ENCODE data around the gene PDZRN3. TPM values are rescaled to one million over a fixed set of nuclear protein-coding genes. Genes with fewer than 3 reads are reported as not detected.

PDZRN3 gene
- total and polyA plus RNA-seq, 4 donors, result 0.69 to 1.8 (median 0.92) TPM

DNA sequence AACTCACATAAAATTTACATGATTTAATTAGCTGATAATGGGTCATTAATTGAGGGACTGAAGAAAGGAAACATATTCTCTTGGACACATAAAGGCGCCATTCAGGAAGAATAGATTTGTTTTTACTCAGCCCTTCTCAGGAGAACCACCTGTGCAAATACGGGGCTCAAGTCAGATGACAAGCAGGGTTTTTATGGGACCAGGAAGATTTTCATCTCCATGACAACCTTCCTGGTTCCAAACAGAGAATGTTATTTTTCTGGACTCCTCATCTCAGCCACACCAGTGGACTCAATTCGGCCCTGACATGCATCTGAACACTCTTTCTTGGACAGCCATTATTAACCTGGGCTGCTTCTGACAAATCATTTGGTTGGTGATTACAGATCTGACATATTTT is 120.5 kb downstream of the PDZRN3 start:
- Histone ChIP-seq H3K4me3 (ENCODE audit: low read depth in 1 of 3, low read length in 3 of 3) (no peak overlapping the region), H3K9ac (ENCODE audit: low read depth in 1 of 2, low read length in 2 of 2) (no peak overlapping the region), H3K27ac (ENCODE audit: low read depth in 1 of 2, low read length in 2 of 2) (no peak overlapping the region), H3K4me1 (ENCODE audit: control insufficient read depth in 4 of 4, insufficient read depth in 4 of 4, low read length in 3 of 4) (peaks cover 0 to 3% (median 0%) of the 10 kb centered on the region in 4 donors), H3K9me3 (ENCODE audit: control insufficient read depth in 4 of 4, low read length in 3 of 4) (no peaks in the 10 kb centered on the region), H3K36me3 (ENCODE audit: control insufficient read depth in 4 of 4, insufficient read depth in 3 of 4, low read depth in 1 of 4, low read length in 3 of 4) (no peaks in the 10 kb centered on the region), H3K27me3 (ENCODE audit: control insufficient read depth in 4 of 4, insufficient read depth in 4 of 4, low read length in 3 of 4) (no peaks in the 10 kb centered on the region)
- WGBS, result 78% methylated on average over 3 of the region's 3 CpGs
- TF ChIP-seq RXRA (IDR thresholded peaks at IDR 0.05), result no peak
- TF ChIP-seq, protein P1, sequence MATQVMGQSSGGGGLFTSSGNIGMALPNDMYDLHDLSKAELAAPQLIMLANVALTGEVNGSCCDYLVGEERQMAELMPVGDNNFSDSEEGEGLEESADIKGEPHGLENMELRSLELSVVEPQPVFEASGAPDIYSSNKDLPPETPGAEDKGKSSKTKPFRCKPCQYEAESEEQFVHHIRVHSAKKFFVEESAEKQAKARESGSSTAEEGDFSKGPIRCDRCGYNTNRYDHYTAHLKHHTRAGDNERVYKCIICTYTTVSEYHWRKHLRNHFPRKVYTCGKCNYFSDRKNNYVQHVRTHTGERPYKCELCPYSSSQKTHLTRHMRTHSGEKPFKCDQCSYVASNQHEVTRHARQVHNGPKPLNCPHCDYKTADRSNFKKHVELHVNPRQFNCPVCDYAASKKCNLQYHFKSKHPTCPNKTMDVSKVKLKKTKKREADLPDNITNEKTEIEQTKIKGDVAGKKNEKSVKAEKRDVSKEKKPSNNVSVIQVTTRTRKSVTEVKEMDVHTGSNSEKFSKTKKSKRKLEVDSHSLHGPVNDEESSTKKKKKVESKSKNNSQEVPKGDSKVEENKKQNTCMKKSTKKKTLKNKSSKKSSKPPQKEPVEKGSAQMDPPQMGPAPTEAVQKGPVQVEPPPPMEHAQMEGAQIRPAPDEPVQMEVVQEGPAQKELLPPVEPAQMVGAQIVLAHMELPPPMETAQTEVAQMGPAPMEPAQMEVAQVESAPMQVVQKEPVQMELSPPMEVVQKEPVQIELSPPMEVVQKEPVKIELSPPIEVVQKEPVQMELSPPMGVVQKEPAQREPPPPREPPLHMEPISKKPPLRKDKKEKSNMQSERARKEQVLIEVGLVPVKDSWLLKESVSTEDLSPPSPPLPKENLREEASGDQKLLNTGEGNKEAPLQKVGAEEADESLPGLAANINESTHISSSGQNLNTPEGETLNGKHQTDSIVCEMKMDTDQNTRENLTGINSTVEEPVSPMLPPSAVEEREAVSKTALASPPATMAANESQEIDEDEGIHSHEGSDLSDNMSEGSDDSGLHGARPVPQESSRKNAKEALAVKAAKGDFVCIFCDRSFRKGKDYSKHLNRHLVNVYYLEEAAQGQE (IDR thresholded peaks at IDR 0.05), result no peak
- TF ChIP-seq, protein P2, sequence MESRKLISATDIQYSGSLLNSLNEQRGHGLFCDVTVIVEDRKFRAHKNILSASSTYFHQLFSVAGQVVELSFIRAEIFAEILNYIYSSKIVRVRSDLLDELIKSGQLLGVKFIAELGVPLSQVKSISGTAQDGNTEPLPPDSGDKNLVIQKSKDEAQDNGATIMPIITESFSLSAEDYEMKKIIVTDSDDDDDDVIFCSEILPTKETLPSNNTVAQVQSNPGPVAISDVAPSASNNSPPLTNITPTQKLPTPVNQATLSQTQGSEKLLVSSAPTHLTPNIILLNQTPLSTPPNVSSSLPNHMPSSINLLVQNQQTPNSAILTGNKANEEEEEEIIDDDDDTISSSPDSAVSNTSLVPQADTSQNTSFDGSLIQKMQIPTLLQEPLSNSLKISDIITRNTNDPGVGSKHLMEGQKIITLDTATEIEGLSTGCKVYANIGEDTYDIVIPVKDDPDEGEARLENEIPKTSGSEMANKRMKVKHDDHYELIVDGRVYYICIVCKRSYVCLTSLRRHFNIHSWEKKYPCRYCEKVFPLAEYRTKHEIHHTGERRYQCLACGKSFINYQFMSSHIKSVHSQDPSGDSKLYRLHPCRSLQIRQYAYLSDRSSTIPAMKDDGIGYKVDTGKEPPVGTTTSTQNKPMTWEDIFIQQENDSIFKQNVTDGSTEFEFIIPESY (IDR thresholded peaks at IDR 0.05), result no peak
- TF ChIP-seq FOXA1 (IDR thresholded peaks at IDR 0.05), result no peak
- TF ChIP-seq, protein P3, sequence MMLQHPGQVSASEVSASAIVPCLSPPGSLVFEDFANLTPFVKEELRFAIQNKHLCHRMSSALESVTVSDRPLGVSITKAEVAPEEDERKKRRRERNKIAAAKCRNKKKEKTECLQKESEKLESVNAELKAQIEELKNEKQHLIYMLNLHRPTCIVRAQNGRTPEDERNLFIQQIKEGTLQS (IDR thresholded peaks at IDR 0.05), result no peak
- no peak for TF ChIP-seq YY1 (IDR thresholded peaks at IDR 0.05)
- TF ChIP-seq, protein P4, sequence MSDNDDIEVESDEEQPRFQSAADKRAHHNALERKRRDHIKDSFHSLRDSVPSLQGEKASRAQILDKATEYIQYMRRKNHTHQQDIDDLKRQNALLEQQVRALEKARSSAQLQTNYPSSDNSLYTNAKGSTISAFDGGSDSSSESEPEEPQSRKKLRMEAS (IDR thresholded peaks at IDR 0.05), result no peak
- TF ChIP-seq, protein P5, sequence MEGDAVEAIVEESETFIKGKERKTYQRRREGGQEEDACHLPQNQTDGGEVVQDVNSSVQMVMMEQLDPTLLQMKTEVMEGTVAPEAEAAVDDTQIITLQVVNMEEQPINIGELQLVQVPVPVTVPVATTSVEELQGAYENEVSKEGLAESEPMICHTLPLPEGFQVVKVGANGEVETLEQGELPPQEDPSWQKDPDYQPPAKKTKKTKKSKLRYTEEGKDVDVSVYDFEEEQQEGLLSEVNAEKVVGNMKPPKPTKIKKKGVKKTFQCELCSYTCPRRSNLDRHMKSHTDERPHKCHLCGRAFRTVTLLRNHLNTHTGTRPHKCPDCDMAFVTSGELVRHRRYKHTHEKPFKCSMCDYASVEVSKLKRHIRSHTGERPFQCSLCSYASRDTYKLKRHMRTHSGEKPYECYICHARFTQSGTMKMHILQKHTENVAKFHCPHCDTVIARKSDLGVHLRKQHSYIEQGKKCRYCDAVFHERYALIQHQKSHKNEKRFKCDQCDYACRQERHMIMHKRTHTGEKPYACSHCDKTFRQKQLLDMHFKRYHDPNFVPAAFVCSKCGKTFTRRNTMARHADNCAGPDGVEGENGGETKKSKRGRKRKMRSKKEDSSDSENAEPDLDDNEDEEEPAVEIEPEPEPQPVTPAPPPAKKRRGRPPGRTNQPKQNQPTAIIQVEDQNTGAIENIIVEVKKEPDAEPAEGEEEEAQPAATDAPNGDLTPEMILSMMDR (IDR thresholded peaks at IDR 0.05; ENCODE audit: low read depth, low read length, missing input control), result no peak
- TF ChIP-seq FOXA2 (IDR thresholded peaks at IDR 0.05), result no peak
- no peak for TF ChIP-seq NR2F2 (IDR thresholded peaks at IDR 0.05)
- TF ChIP-seq RAD21 (IDR thresholded peaks at IDR 0.05), result no peak
- no peak for TF ChIP-seq GABPA (IDR thresholded peaks at IDR 0.05 in 1 of 2, conservative IDR thresholded peaks at IDR 0.05 in 1 of 2)
- no peak for TF ChIP-seq EGR1 (IDR thresholded peaks at IDR 0.05; ENCODE audit: low read depth in 2 of 2)
- no peak for TF ChIP-seq JUND (IDR thresholded peaks at IDR 0.05)
- no peak for TF ChIP-seq TAF1 (conservative IDR thresholded peaks at IDR 0.05)
- TF ChIP-seq HNF4G (IDR thresholded peaks at IDR 0.05), result no peak
- no peak for TF ChIP-seq SP1 (IDR thresholded peaks at IDR 0.05)
- no peak for TF ChIP-seq HNF4A (conservative IDR thresholded peaks at IDR 0.05)
- DNase-seq (ENCODE audit: low spot score), result no peak
